ENCODE measurements around the gene NPFFR1.

- no peak for TF ChIP-seq CTCF (conservative IDR thresholded peaks at IDR 0.05; ENCODE audit: low read depth, low read length)
- TF ChIP-seq EZH2 (IDR thresholded peaks at IDR 0.05; ENCODE audit: borderline replicate concordance, low read depth, low read length, poor library complexity, severe bottlenecking) = no peak
Observed at GRCh38 chr10:70300908-70301597, 17.2 kb upstream of the NPFFR1 start.
